ENCODE data around the gene PDZRN4.

The PDZRN4 gene

GRCh38 chr12:41527062-41527461 is 338.9 kb downstream of the PDZRN4 start:
- no peak overlapping the region for H3K27ac ChIP-seq (replicated peaks)
- no peaks in the 10 kb centered on the region for H3K27me3 ChIP-seq (ENCODE audit: insufficient read depth, poor library complexity, severe bottlenecking)
- H3K4me3 ChIP-seq (replicated peaks; ENCODE audit: insufficient read depth, low read length) = no peak overlapping the region
- no peak for DNase-seq (ENCODE audit: low read depth in 1 of 2, low spot score in 1 of 2)
- TF ChIP-seq, protein P1, sequence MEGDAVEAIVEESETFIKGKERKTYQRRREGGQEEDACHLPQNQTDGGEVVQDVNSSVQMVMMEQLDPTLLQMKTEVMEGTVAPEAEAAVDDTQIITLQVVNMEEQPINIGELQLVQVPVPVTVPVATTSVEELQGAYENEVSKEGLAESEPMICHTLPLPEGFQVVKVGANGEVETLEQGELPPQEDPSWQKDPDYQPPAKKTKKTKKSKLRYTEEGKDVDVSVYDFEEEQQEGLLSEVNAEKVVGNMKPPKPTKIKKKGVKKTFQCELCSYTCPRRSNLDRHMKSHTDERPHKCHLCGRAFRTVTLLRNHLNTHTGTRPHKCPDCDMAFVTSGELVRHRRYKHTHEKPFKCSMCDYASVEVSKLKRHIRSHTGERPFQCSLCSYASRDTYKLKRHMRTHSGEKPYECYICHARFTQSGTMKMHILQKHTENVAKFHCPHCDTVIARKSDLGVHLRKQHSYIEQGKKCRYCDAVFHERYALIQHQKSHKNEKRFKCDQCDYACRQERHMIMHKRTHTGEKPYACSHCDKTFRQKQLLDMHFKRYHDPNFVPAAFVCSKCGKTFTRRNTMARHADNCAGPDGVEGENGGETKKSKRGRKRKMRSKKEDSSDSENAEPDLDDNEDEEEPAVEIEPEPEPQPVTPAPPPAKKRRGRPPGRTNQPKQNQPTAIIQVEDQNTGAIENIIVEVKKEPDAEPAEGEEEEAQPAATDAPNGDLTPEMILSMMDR (IDR thresholded peaks at IDR 0.05; ENCODE audit: insufficient read depth, low read length) = no peak
- no peak for TF ChIP-seq SPI1 (IDR thresholded peaks at IDR 0.05; ENCODE audit: borderline replicate concordance, low read depth)
- no peak for TF ChIP-seq GABPA (IDR thresholded peaks at IDR 0.05; ENCODE audit: low read depth)
- TF ChIP-seq REST (IDR thresholded peaks at IDR 0.05; ENCODE audit: insufficient replicate concordance, low read depth) = no peak
- no peak for TF ChIP-seq POLR2AphosphoS5 (IDR thresholded peaks at IDR 0.05; ENCODE audit: low read depth)

GRCh38 chr12:41527534-41528116 is 339.5 kb downstream of the PDZRN4 start:
- no peak for DNase-seq (ENCODE audit: low read depth in 1 of 2, low spot score in 1 of 2)
- no peak for TF ChIP-seq POLR2AphosphoS5 (IDR thresholded peaks at IDR 0.05; ENCODE audit: low read depth)
- TF ChIP-seq, protein P1 (IDR thresholded peaks at IDR 0.05; ENCODE audit: insufficient read depth, low read length) = no peak
- no peak for TF ChIP-seq REST (IDR thresholded peaks at IDR 0.05; ENCODE audit: insufficient replicate concordance, low read depth)
- no peak for TF ChIP-seq GABPA (IDR thresholded peaks at IDR 0.05; ENCODE audit: low read depth)
- no peak for TF ChIP-seq SPI1 (IDR thresholded peaks at IDR 0.05; ENCODE audit: borderline replicate concordance, low read depth)
- Histone ChIP-seq H3K27ac (replicated peaks) (no peak overlapping the region), H3K4me3 (replicated peaks; ENCODE audit: insufficient read depth, low read length) (no peak overlapping the region), H3K27me3 (ENCODE audit: insufficient read depth, poor library complexity, severe bottlenecking) (no peaks in the 10 kb centered on the region)

DNA sequence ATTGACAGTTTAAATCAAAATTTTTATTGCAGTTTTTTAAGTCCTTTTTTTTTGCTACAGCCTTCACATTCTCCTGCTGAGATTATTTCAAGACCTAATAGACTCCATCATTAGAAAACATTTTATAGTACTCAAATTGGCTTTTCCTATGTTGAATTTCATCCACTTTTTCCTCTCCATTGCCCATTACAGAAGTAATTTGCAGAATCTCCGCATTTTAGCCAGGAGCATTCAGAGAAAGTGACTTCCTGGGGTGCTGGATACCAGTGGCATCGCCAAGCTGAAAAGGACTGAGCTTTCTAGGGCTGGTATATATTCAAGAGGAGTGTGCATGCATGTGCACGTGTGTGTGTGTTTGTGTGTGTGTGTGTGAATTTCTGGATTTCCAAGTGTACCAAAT is 340.8 kb downstream of the PDZRN4 start:
- Histone ChIP-seq H3K4me3 (replicated peaks; ENCODE audit: insufficient read depth, low read length) (no peak overlapping the region), H3K27ac (replicated peaks) (no peak overlapping the region), H3K27me3 (ENCODE audit: insufficient read depth, poor library complexity, severe bottlenecking) (no peaks in the 10 kb centered on the region)
- TF ChIP-seq GABPA (IDR thresholded peaks at IDR 0.05; ENCODE audit: low read depth) (no peak), REST (IDR thresholded peaks at IDR 0.05; ENCODE audit: insufficient replicate concordance, low read depth) (no peak), POLR2AphosphoS5 (IDR thresholded peaks at IDR 0.05; ENCODE audit: low read depth) (no peak), SPI1 (IDR thresholded peaks at IDR 0.05; ENCODE audit: borderline replicate concordance, low read depth) (no peak)
- TF ChIP-seq, protein P1 (IDR thresholded peaks at IDR 0.05; ENCODE audit: insufficient read depth, low read length) = no peak
- no peak for DNase-seq (ENCODE audit: low read depth in 1 of 2, low spot score in 1 of 2)
